ENCODE data around the gene TYW5. TPM values are rescaled to one million over a fixed set of nuclear protein-coding genes. Genes with fewer than 3 reads are reported as not detected.

Gene TYW5
- total RNA-seq, 1 donor from 2014 or later: 12.5 TPM

- Mint-ChIP-seq H3K27ac (no peak overlapping the region), H3K9me3 (no peaks in the 10 kb centered on the region), H3K27me3 (no peaks in the 10 kb centered on the region), H3K36me3 (ENCODE audit: low read depth) (peaks cover 50% of the 10 kb centered on the region), H3K4me1 (no peaks in the 10 kb centered on the region), H3K4me3 (no peak overlapping the region)
- DNase-seq (no peak), ATAC-seq (ENCODE audit: low read depth) (no peak)
- POLR2A ChIA-PET: no interaction called here
- intact Hi-C loops (cut with micrococcal nuclease): no loop called here
- CTCF ChIA-PET: no interaction called here
- no peak for TF ChIP-seq CTCF (IDR thresholded peaks at IDR 0.05)
These were observed 26.7 kb downstream of the TYW5 start for GRCh38 chr2:199928626-199929025.

- TF ChIP-seq CTCF (IDR thresholded peaks at IDR 0.05): no peak
- ChIA-PET POLR2A (no interaction called here), CTCF (no interaction called here)
- Mint-ChIP-seq H3K4me1 (no peaks in the 10 kb centered on the region), H3K27me3 (no peaks in the 10 kb centered on the region), H3K4me3 (no peak overlapping the region), H3K9me3 (no peaks in the 10 kb centered on the region), H3K27ac (no peak overlapping the region), H3K36me3 (ENCODE audit: low read depth) (peaks cover 50% of the 10 kb centered on the region)
- intact Hi-C loops (cut with micrococcal nuclease): no loop called here
- no peak for ATAC-seq (ENCODE audit: low read depth)
- DNase-seq: no peak
These were observed 27.1 kb downstream of the TYW5 start for GRCh38 chr2:199928226-199928625.

- Mint-ChIP-seq H3K27me3 (no peaks in the 10 kb centered on the region), H3K9me3 (no peaks in the 10 kb centered on the region), H3K4me1 (peaks cover 4% of the 10 kb centered on the region), H3K4me3 (no peak overlapping the region), H3K27ac (no peak overlapping the region), H3K36me3 (ENCODE audit: low read depth) (peaks cover 45% of the 10 kb centered on the region)
- ChIA-PET CTCF (no interaction called here), POLR2A (no interaction called here)
- no peak for ATAC-seq (ENCODE audit: low read depth)
- no peak for TF ChIP-seq CTCF (IDR thresholded peaks at IDR 0.05)
- intact Hi-C loops (cut with micrococcal nuclease): no loop called here
- DNase-seq: no peak
These were observed 28.5 kb downstream of the TYW5 start for GRCh38 chr2:199926806-199927205.

GRCh38 chr2:199923924-199924323, 31.4 kb downstream of the TYW5 start:
- intact Hi-C loops (cut with micrococcal nuclease): loop anchor here (2.0 kb wide), 1 partner anchor 13 kb away; no protein-coding TSS in a partner anchor
- Mint-ChIP-seq H3K36me3 (ENCODE audit: low read depth) (peaks cover 32% of the 10 kb centered on the region), H3K9me3 (no peaks in the 10 kb centered on the region), H3K27ac (no peak overlapping the region), H3K4me1 (peaks cover 4% of the 10 kb centered on the region), H3K27me3 (no peaks in the 10 kb centered on the region), H3K4me3 (no peak overlapping the region)
- TF ChIP-seq CTCF (IDR thresholded peaks at IDR 0.05): no peak
- ChIA-PET CTCF (no interaction called here), POLR2A (no interaction called here)
- no peak for DNase-seq
- no peak for ATAC-seq (ENCODE audit: low read depth)

- H3K27me3 Mint-ChIP-seq: no peaks in the 10 kb centered on the region
- no peak for ATAC-seq (ENCODE audit: low read depth)
- intact Hi-C loops (cut with micrococcal nuclease): loop anchor here (2.0 kb wide), 1 partner anchor 14 kb away; no protein-coding TSS in a partner anchor
- H3K27ac Mint-ChIP-seq: no peak overlapping the region
- H3K9me3 Mint-ChIP-seq: no peaks in the 10 kb centered on the region
- no peak for TF ChIP-seq CTCF (IDR thresholded peaks at IDR 0.05)
- peaks cover 4% of the 10 kb centered on the region for H3K4me1 Mint-ChIP-seq
- POLR2A ChIA-PET: no interaction called here
- CTCF ChIA-PET: no interaction called here
- peaks cover 38% of the 10 kb centered on the region for H3K36me3 Mint-ChIP-seq (ENCODE audit: low read depth)
- DNase-seq: no peak
- no peak overlapping the region for H3K4me3 Mint-ChIP-seq
These were observed 32.4 kb downstream of the TYW5 start for GRCh38 chr2:199922856-199923255.
